ENCODE results near the gene PPL. TPM values are rescaled to one million over a fixed set of nuclear protein-coding genes. Genes with fewer than 3 reads are reported as not detected.

Gene PPL
- total and polyA plus RNA-seq, 2 experiments from 2014 or later: 32.8 to 44.5 TPM

GRCh38 chr16:4882000-4882632 is 54.8 kb downstream of the PPL start:
- peak; percentile 46 for DNase-seq (ENCODE audit: low spot score)
- no peaks in the 10 kb centered on the region for H3K79me2 ChIP-seq
- H3K36me3 ChIP-seq (replicated peaks; ENCODE audit: insufficient read depth, low read depth): peaks cover 2% of the 10 kb centered on the region
- no peaks in the 10 kb centered on the region for H3K9me3 ChIP-seq (ENCODE audit: low read depth)
- peak overlapping the region; percentile 50 for H3K4me2 ChIP-seq
- no peaks in the 10 kb centered on the region for H3K27me3 ChIP-seq
- H2AFZ ChIP-seq: no peak overlapping the region
- H3K4me3 ChIP-seq: no peak overlapping the region
- no peak for TF ChIP-seq CTCF (IDR thresholded peaks at IDR 0.05; ENCODE audit: poor library complexity)
- no peak for TF ChIP-seq EZH2phosphoT487 (IDR thresholded peaks at IDR 0.05; ENCODE audit: low read depth, severe bottlenecking, unreplicated experiment)
- no peak for TF ChIP-seq EZH2 (IDR thresholded peaks at IDR 0.05; ENCODE audit: borderline replicate concordance)
- peaks cover 10% of the 10 kb centered on the region for H3K4me1 ChIP-seq (ENCODE audit: insufficient read depth)
- H3K9me2 ChIP-seq (replicated peaks; ENCODE audit: insufficient read depth): no peaks in the 10 kb centered on the region
- 63% methylated on average over 14 of the region's 14 CpGs for WGBS (ENCODE audit: low lambda C conversion rate, missing lambda C conversion rate)
- H4K20me1 ChIP-seq (ENCODE audit: insufficient read depth, poor library complexity, severe bottlenecking): peaks cover 4% of the 10 kb centered on the region
- peak overlapping the region; percentile 75 for H3K27ac ChIP-seq

- Histone ChIP-seq H3K27ac (no peak overlapping the region), H3K36me3 (replicated peaks; ENCODE audit: insufficient read depth, low read depth) (peaks cover 2% of the 10 kb centered on the region), H3K27me3 (no peaks in the 10 kb centered on the region), H3K79me2 (no peaks in the 10 kb centered on the region), H4K20me1 (ENCODE audit: insufficient read depth, poor library complexity, severe bottlenecking) (peaks cover 4% of the 10 kb centered on the region), H3K4me2 (no peak overlapping the region), H3K9me2 (replicated peaks; ENCODE audit: insufficient read depth) (no peaks in the 10 kb centered on the region), H3K4me3 (no peak overlapping the region), H3K9me3 (ENCODE audit: low read depth) (no peaks in the 10 kb centered on the region), H3K4me1 (ENCODE audit: insufficient read depth) (peaks cover 10% of the 10 kb centered on the region), H2AFZ (no peak overlapping the region)
- DNase-seq (ENCODE audit: low spot score): no peak
- TF ChIP-seq EZH2phosphoT487 (IDR thresholded peaks at IDR 0.05; ENCODE audit: low read depth, severe bottlenecking, unreplicated experiment): no peak
- TF ChIP-seq EZH2 (IDR thresholded peaks at IDR 0.05; ENCODE audit: borderline replicate concordance): no peak
- no peak for TF ChIP-seq CTCF (IDR thresholded peaks at IDR 0.05; ENCODE audit: poor library complexity)
- 97% methylated on average over 17 of the region's 17 CpGs for WGBS (ENCODE audit: low lambda C conversion rate, missing lambda C conversion rate)
These were observed 56.9 kb downstream of the PPL start for GRCh38 chr16:4880006-4880580.

DNA sequence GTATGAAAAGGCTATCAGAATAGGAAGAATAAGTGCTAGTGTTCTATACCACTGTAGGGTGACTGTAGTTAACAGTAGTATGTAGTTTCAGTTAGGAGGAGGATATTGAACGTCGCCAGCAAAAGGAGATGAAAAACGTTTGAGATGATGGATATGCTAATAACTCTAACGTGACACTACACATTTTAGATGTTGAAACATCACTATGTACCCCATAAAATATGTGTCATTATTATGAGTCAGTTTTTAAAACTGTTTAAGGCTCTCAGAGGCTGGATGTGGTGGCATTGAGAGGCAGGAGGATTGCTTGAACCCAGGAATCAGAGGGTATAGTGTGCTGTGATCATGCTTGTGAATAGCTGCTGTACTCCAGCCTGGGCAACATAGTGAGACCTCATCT is 57.9 kb downstream of the PPL start:
- 86% methylated on average over 4 of the region's 4 CpGs for WGBS (ENCODE audit: low lambda C conversion rate, missing lambda C conversion rate)
- Histone ChIP-seq H3K79me2 (no peaks in the 10 kb centered on the region), H3K36me3 (replicated peaks; ENCODE audit: insufficient read depth, low read depth) (peaks cover 2% of the 10 kb centered on the region)

More for the DNA sequence above, 57.9 kb downstream of the PPL start:
- H3K27me3 ChIP-seq: no peaks in the 10 kb centered on the region
- H3K9me3 ChIP-seq (ENCODE audit: low read depth): no peaks in the 10 kb centered on the region
- no peak for DNase-seq (ENCODE audit: low spot score)
- TF ChIP-seq CTCF (IDR thresholded peaks at IDR 0.05; ENCODE audit: poor library complexity) (no peak), EZH2phosphoT487 (IDR thresholded peaks at IDR 0.05; ENCODE audit: low read depth, severe bottlenecking, unreplicated experiment) (no peak), EZH2 (IDR thresholded peaks at IDR 0.05; ENCODE audit: borderline replicate concordance) (no peak)
- H4K20me1 ChIP-seq (ENCODE audit: insufficient read depth, poor library complexity, severe bottlenecking): peaks cover 4% of the 10 kb centered on the region
- no peak overlapping the region for H3K27ac ChIP-seq
- no peak overlapping the region for H3K4me2 ChIP-seq
- H3K4me3 ChIP-seq: no peak overlapping the region
- no peaks in the 10 kb centered on the region for H3K9me2 ChIP-seq (replicated peaks; ENCODE audit: insufficient read depth)
- H2AFZ ChIP-seq: no peak overlapping the region
- peaks cover 10% of the 10 kb centered on the region for H3K4me1 ChIP-seq (ENCODE audit: insufficient read depth)

Measured in hepatocyte (in vitro differentiated cells).